Type B pancreatic cell (in vitro differentiated cells): Measurements from ENCODE around the gene MSANTD7. TPM values are rescaled to one million over a fixed set of nuclear protein-coding genes. Genes with fewer than 3 reads are reported as not detected.
A peak's percentile ranks its signal among the peaks of the same experiment; 100 is the strongest.

ENCODE experiments used
- DNase-seq: peaks from one replicate; pipeline ENCODE4 v3.0.0; 2021; ENCODE audit warnings: mixed read lengths; ENCODE audit not compliant: unreplicated experiment; ENCODE audit errors: extremely low spot score
- H3K27ac Mint-ChIP-seq: 2 replicates; pipeline ENCODE4 v1.8.0; 2021; ENCODE audit warnings: mild to moderate bottlenecking, mixed read lengths
- H3K27me3 Mint-ChIP-seq: 2 replicates; pipeline ENCODE4 v1.8.0; 2021; ENCODE audit warnings: mixed read lengths
- H3K36me3 Mint-ChIP-seq: 2 replicates; pipeline ENCODE4 v1.8.0; 2021; ENCODE audit warnings: mixed read lengths
- H3K4me1 Mint-ChIP-seq: one replicate; pipeline ENCODE4 v1.8.0; 2021; ENCODE audit warnings: mixed read lengths; ENCODE audit not compliant: unreplicated experiment
- H3K4me3 Mint-ChIP-seq: 2 replicates; pipeline ENCODE4 v1.8.0; 2021; ENCODE audit warnings: mild to moderate bottlenecking, mixed read lengths
- H3K9me3 Mint-ChIP-seq: 2 replicates; pipeline ENCODE4 v1.8.0; 2021; ENCODE audit warnings: mixed read lengths
- total RNA-seq: library from RNA; stranded (reverse); gene quantifications from 2 replicates; pipeline ENCODE4 v1.2.1, GENCODE V29; 2021; ENCODE audit warnings: low replicate concordance
- TF ChIP-seq, protein P1 (sequence below): fragments of 200-600 bp; sonication (generic); conservative IDR thresholded peaks from 2 replicates; pipeline ENCODE4 v1.5.0; 2021; ENCODE audit warnings: antibody characterized with exemption, mild to moderate bottlenecking

MSANTD7 gene
- total RNA-seq, 1 donor from 2014 or later = 18.1 TPM

DNA sequence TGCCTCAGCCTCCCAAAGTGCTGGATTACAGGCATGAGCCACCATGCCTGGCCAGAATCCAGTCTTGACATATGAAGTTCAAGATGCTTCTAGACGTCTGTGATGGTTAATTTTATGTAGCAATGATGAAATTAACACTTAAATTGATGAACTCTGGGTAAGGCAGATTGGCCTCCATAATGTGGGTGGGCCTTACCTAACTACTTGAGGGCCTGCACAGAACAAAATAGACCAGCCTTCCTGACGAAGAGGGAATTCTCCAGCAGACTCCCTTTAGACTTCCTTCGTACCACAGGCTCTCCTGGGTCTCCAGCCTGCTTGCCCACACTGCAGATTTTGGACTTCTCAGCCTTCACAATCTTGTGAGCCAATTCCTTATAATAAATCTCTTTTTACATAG lies 5.0 kb upstream of the MSANTD7 start:
- Mint-ChIP-seq H3K36me3 (peaks cover 7% of the 10 kb centered on the region), H3K27me3 (no peaks in the 10 kb centered on the region), H3K27ac (no peak overlapping the region), H3K9me3 (no peaks in the 10 kb centered on the region), H3K4me1 (peaks cover 17% of the 10 kb centered on the region), H3K4me3 (no peak overlapping the region)
- DNase-seq = no peak
- TF ChIP-seq, protein P1, sequence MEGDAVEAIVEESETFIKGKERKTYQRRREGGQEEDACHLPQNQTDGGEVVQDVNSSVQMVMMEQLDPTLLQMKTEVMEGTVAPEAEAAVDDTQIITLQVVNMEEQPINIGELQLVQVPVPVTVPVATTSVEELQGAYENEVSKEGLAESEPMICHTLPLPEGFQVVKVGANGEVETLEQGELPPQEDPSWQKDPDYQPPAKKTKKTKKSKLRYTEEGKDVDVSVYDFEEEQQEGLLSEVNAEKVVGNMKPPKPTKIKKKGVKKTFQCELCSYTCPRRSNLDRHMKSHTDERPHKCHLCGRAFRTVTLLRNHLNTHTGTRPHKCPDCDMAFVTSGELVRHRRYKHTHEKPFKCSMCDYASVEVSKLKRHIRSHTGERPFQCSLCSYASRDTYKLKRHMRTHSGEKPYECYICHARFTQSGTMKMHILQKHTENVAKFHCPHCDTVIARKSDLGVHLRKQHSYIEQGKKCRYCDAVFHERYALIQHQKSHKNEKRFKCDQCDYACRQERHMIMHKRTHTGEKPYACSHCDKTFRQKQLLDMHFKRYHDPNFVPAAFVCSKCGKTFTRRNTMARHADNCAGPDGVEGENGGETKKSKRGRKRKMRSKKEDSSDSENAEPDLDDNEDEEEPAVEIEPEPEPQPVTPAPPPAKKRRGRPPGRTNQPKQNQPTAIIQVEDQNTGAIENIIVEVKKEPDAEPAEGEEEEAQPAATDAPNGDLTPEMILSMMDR = no peak

- H3K9me3 Mint-ChIP-seq = no peaks in the 10 kb centered on the region
- peaks cover 11% of the 10 kb centered on the region for H3K36me3 Mint-ChIP-seq
- H3K4me3 Mint-ChIP-seq = peak overlapping the region; percentile 32
- peaks cover 22% of the 10 kb centered on the region for H3K4me1 Mint-ChIP-seq
- no peaks in the 10 kb centered on the region for H3K27me3 Mint-ChIP-seq
- no peak for DNase-seq
- TF ChIP-seq, protein P1 = no peak
- no peak overlapping the region for H3K27ac Mint-ChIP-seq
Measured at GRCh38 chr10:14836208-14836607, 1.9 kb upstream of the MSANTD7 start.

- Mint-ChIP-seq H3K27ac (peak overlapping the region; percentile 98), H3K4me1 (peaks cover 22% of the 10 kb centered on the region), H3K4me3 (peak overlapping the region; percentile 97), H3K27me3 (no peaks in the 10 kb centered on the region), H3K36me3 (peaks cover 7% of the 10 kb centered on the region), H3K9me3 (no peaks in the 10 kb centered on the region)
- DNase-seq = no peak
- TF ChIP-seq, protein P1 = no peak
Measured at GRCh38 chr10:14837003-14837756, 926 bp upstream of the MSANTD7 start.

- H3K4me3 Mint-ChIP-seq = peak overlapping the region; percentile 97
- H3K36me3 Mint-ChIP-seq = peaks cover 4% of the 10 kb centered on the region
- DNase-seq = peak; percentile 71
- no peaks in the 10 kb centered on the region for H3K9me3 Mint-ChIP-seq
- TF ChIP-seq, protein P1 = no peak
- no peaks in the 10 kb centered on the region for H3K27me3 Mint-ChIP-seq
- peaks cover 22% of the 10 kb centered on the region for H3K4me1 Mint-ChIP-seq
- peak overlapping the region; percentile 98 for H3K27ac Mint-ChIP-seq
Measured at GRCh38 chr10:14838582-14839304, 637 bp downstream of the MSANTD7 start.

DNA sequence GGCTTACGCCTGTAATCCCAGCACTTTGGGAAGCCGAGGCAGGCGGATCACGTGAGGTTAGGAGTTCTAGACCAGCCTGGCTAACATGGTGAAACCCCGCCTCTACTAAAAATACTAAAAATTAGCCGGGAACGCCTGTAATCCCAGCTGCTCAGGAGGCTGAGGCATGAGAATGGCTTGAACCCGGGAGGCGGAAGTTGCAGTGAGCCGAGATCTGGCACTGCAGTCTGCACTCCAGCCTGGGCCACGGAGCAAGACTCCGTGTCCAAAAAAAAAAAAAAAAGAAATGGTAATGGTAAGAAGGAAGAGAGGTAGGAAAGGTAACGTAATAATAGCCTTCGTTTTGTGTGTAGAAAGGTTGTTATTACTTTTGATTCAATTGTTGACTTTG lies 1.2 kb downstream of the MSANTD7 start:
- no peak for DNase-seq
- Mint-ChIP-seq H3K9me3 (no peaks in the 10 kb centered on the region), H3K4me1 (peaks cover 22% of the 10 kb centered on the region), H3K27me3 (no peaks in the 10 kb centered on the region), H3K4me3 (peak overlapping the region; percentile 97), H3K36me3 (peaks cover 7% of the 10 kb centered on the region), H3K27ac (peak overlapping the region; percentile 98)
- TF ChIP-seq, protein P1 = no peak
